ENCODE data around the gene LARP7.

DNA sequence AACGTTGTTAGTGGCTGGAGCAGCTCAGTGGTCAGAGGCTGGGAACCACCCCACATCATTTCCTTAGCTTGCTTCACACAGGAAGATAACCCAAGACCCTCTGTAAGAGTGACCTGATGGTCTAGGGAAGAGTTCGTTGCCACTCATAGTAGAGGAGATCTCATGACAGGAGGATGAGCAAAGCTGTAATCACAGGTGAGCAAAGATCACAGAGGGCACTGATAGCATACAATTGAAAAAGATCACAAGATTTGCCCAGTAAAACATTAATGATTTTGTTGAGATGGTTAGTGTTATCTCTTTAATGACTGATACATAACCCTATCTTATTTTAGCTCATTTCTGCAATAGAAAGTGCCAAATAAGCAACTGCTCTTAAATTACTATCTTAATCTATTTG lies 44.1 kb downstream of the LARP7 start:
- TF ChIP-seq, protein P1, sequence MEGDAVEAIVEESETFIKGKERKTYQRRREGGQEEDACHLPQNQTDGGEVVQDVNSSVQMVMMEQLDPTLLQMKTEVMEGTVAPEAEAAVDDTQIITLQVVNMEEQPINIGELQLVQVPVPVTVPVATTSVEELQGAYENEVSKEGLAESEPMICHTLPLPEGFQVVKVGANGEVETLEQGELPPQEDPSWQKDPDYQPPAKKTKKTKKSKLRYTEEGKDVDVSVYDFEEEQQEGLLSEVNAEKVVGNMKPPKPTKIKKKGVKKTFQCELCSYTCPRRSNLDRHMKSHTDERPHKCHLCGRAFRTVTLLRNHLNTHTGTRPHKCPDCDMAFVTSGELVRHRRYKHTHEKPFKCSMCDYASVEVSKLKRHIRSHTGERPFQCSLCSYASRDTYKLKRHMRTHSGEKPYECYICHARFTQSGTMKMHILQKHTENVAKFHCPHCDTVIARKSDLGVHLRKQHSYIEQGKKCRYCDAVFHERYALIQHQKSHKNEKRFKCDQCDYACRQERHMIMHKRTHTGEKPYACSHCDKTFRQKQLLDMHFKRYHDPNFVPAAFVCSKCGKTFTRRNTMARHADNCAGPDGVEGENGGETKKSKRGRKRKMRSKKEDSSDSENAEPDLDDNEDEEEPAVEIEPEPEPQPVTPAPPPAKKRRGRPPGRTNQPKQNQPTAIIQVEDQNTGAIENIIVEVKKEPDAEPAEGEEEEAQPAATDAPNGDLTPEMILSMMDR (optimal IDR thresholded peaks at IDR 0.05 in 1 of 3, IDR thresholded peaks at IDR 0.05 in 1 of 3, conservative IDR thresholded peaks at IDR 0.05 in 1 of 3; ENCODE audit: extremely low read depth in 1 of 3, insufficient read depth in 2 of 3, low read length in 3 of 3) = no peak
- TF ChIP-seq EZH2 (IDR thresholded peaks at IDR 0.05; ENCODE audit: low read length) = no peak
